Astrocyte (in vitro differentiated cells and primary cell): ENCODE measurements around the gene TNIK.

Source experiments
- EZH2 ChIP-seq: IDR thresholded peaks from 2 replicates; pipeline ENCODE4 v1.6.1; 2012; ENCODE audit warnings: mild to moderate bottlenecking, low read length, inconsistent platforms; ENCODE audit not compliant: insufficient read depth
- TF ChIP-seq, protein P1 (sequence below): IDR thresholded peaks from 2 replicates; pipeline ENCODE4 v1.5.1; 2011; ENCODE audit warnings: low read depth, mild to moderate bottlenecking, inconsistent platforms, low read length, moderate library complexity; ENCODE audit not compliant: insufficient read depth

DNA sequence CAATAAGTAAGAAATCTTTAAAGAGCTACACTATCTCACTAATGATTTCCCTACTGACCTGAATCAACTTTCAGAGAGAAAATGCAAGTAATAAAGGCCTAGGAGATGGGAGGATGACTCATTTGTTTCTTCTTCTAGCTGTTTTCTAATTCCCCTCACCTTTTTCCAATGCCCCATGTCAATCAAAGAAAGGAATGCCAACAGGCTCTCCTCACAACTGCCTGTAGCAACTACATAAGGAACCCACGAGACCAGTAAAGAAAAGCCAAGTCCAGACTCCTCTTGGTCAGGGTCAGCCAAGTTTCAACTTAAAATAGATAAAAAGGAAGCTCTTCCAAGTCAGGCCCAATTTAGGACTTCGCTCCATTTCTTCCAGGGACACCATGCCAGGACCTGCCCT lies 201.9 kb downstream of the TNIK start:
- TF ChIP-seq, protein P1, sequence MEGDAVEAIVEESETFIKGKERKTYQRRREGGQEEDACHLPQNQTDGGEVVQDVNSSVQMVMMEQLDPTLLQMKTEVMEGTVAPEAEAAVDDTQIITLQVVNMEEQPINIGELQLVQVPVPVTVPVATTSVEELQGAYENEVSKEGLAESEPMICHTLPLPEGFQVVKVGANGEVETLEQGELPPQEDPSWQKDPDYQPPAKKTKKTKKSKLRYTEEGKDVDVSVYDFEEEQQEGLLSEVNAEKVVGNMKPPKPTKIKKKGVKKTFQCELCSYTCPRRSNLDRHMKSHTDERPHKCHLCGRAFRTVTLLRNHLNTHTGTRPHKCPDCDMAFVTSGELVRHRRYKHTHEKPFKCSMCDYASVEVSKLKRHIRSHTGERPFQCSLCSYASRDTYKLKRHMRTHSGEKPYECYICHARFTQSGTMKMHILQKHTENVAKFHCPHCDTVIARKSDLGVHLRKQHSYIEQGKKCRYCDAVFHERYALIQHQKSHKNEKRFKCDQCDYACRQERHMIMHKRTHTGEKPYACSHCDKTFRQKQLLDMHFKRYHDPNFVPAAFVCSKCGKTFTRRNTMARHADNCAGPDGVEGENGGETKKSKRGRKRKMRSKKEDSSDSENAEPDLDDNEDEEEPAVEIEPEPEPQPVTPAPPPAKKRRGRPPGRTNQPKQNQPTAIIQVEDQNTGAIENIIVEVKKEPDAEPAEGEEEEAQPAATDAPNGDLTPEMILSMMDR = no peak
- TF ChIP-seq EZH2 = no peak
